GM23338 (cell line): ENCODE measurements around the gene KLC4. TPM values are rescaled to one million over a fixed set of nuclear protein-coding genes. Genes with fewer than 3 reads are reported as not detected.
A peak's percentile ranks its signal among the peaks of the same experiment; 100 is the strongest.

Experiments
- ATAC-seq: fragments of 200-7000 bp; cut with Tn5 transposase; 3 replicates; pipeline ENCODE4 v1.9.1; 2020
- DNase-seq: peaks from one replicate; pipeline ENCODE4 v3.0.0-alpha.2; 2015; ENCODE audit warnings: low spot score
- H2AFZ ChIP-seq: fragments of 200-600 bp; sonication (generic); 2 replicates; pipeline ENCODE4 v1.8.0; 2016; ENCODE audit warnings: antibody characterized with exemption, mild to moderate bottlenecking, moderate library complexity
- H3F3A ChIP-seq: fragments of 200-600 bp; sonication (generic); replicated peaks from 2 replicates; pipeline ENCODE4 v1.8.0; 2017; ENCODE audit warnings: antibody characterized with exemption, mixed run types, low read depth
- H3K27ac ChIP-seq: fragments of 200-600 bp; sonication (generic); 2 replicates; pipeline ENCODE4 v1.6.1; 2016; ENCODE audit warnings: low read depth
- H3K27me3 ChIP-seq: fragments of 200-600 bp; sonication (generic); 2 replicates; pipeline ENCODE4 v1.8.0; 2016; ENCODE audit warnings: mild to moderate bottlenecking, mixed run types, moderate library complexity; ENCODE audit not compliant: insufficient read depth
- H3K36me3 ChIP-seq: fragments of 200-600 bp; sonication (generic); 2 replicates; pipeline ENCODE4 v1.8.0; 2016; ENCODE audit warnings: mild to moderate bottlenecking; ENCODE audit not compliant: insufficient read depth
- H3K4me1 ChIP-seq: fragments of 200-600 bp; sonication (generic); 2 replicates; pipeline ENCODE4 v1.8.0; 2016; ENCODE audit warnings: mild to moderate bottlenecking, moderate library complexity; ENCODE audit not compliant: insufficient read depth
- H3K4me2 ChIP-seq: fragments of 200-600 bp; sonication (generic); 2 replicates; pipeline ENCODE4 v1.7.1; 2017; ENCODE audit warnings: mixed run types
- H3K4me3 ChIP-seq: fragments of 200-600 bp; sonication (generic); 2 replicates; pipeline ENCODE4 v1.6.1; 2016; ENCODE audit warnings: mixed run types
- H3K79me2 ChIP-seq: fragments of 200-600 bp; sonication (generic); replicated peaks from 2 replicates; pipeline ENCODE4 v1.8.0; 2017; ENCODE audit warnings: mild to moderate bottlenecking; ENCODE audit not compliant: insufficient read depth
- H3K9me2 ChIP-seq: fragments of 200-600 bp; sonication (generic); 2 replicates; pipeline ENCODE4 v1.8.0; 2017; ENCODE audit not compliant: insufficient read depth
- H4K20me1 ChIP-seq: fragments of 200-600 bp; sonication (generic); replicated peaks from 2 replicates; pipeline ENCODE4 v1.8.0; 2017; ENCODE audit warnings: mild to moderate bottlenecking; ENCODE audit not compliant: insufficient read depth
- H3K27ac Mint-ChIP-seq: 2 replicates; pipeline ENCODE4 v1.8.0; 2020; ENCODE audit warnings: inconsistent platforms, mild to moderate bottlenecking, moderate library complexity, mixed read lengths
- H3K27me3 Mint-ChIP-seq: 3 replicates; pipeline ENCODE4 v1.8.0; 2022; ENCODE audit warnings: low read depth, mild to moderate bottlenecking, moderate library complexity, mixed read lengths, inconsistent platforms; ENCODE audit not compliant: insufficient read depth, poor library complexity
- H3K36me3 Mint-ChIP-seq: 3 replicates; pipeline ENCODE4 v1.8.0; 2021; ENCODE audit warnings: low read depth, mild to moderate bottlenecking, inconsistent platforms, moderate library complexity, mixed read lengths
- H3K4me1 Mint-ChIP-seq: 3 replicates; pipeline ENCODE4 v1.8.0; 2020; ENCODE audit warnings: mild to moderate bottlenecking, inconsistent platforms, mixed read lengths
- H3K4me3 Mint-ChIP-seq: 3 replicates; pipeline ENCODE4 v1.8.0; 2021; ENCODE audit warnings: moderate library complexity, mild to moderate bottlenecking, inconsistent platforms, mixed read lengths
- H3K9me3 Mint-ChIP-seq: 3 replicates; pipeline ENCODE4 v1.8.0; 2020; ENCODE audit warnings: moderate library complexity, mild to moderate bottlenecking, inconsistent platforms, mixed read lengths
- CREB1 ChIP-seq: fragments of 250-450 bp; sonication (Bioruptor Pico); IDR thresholded peaks from 2 replicates; pipeline ENCODE4 v1.5.0; 2020; ENCODE audit warnings: low read depth, mild to moderate bottlenecking, moderate library complexity
- CTCF ChIP-seq, 2 experiments: fragments of 200-600 bp in 1 of 2; sonication (generic) in 1 of 2; conservative IDR thresholded peaks; 2 replicates each; pipeline versions ENCODE4 v1.5.1 to v1.6.1; 2016 to 2017; ENCODE audit warnings: antibody characterized with exemption in 2 of 2, low read depth in 2 of 2, mild to moderate bottlenecking in 2 of 2, moderate library complexity in 1 of 2
- ETS1 ChIP-seq: IDR thresholded peaks from 2 replicates; pipeline ENCODE4 v1.6.1; 2016; ENCODE audit warnings: antibody characterized with exemption
- EZH2 ChIP-seq: fragments of 200-600 bp; sonication (generic); IDR thresholded peaks from one replicate; pipeline ENCODE4 v1.8.0; 2017; ENCODE audit warnings: antibody characterized with exemption, mild to moderate bottlenecking, low read depth; ENCODE audit not compliant: unreplicated experiment
- EZH2phosphoT487 ChIP-seq: fragments of 200-600 bp; sonication (generic); IDR thresholded peaks from one replicate; pipeline ENCODE4 v1.8.1; 2018; ENCODE audit warnings: antibody characterized with exemption; ENCODE audit not compliant: unreplicated experiment
- NANOG ChIP-seq: IDR thresholded peaks from 2 replicates; pipeline ENCODE4 v1.6.1; 2016; ENCODE audit warnings: antibody characterized with exemption, borderline replicate concordance
- STAT1 ChIP-seq: IDR thresholded peaks from one replicate; pipeline ENCODE4 v1.6.1; 2016; ENCODE audit warnings: antibody characterized with exemption; ENCODE audit not compliant: unreplicated experiment
- ZNF114 ChIP-seq: fragments of 250-450 bp; sonication (Bioruptor Pico); IDR thresholded peaks from 2 replicates; pipeline ENCODE4 v1.5.0; 2020; ENCODE audit warnings: mild to moderate bottlenecking, moderate library complexity
- polyA plus RNA-seq: library from polyadenylated mRNA; unstranded; fragments of >200 nt; fragmentation: Nextera tagmentation; extraction: Ambion mirVana; gene quantifications from 2 replicates; pipeline ENCODE4 v1.2.1, GENCODE V29; 2016
- total RNA-seq: library from RNA; depleted of rRNA; stranded (reverse); fragments of >200 nt; shearing (Covaris generic); gene quantifications from 2 replicates; pipeline ENCODE4 v1.2.3, GENCODE V29; 2014
- TF ChIP-seq, protein P1 (sequence below): IDR thresholded peaks from one replicate; pipeline ENCODE4 v1.6.1; 2018; ENCODE audit warnings: antibody characterized with exemption; ENCODE audit not compliant: unreplicated experiment

Gene KLC4
- total and polyA plus RNA-seq, 2 experiments from 2014 or later, result 14.9 to 17.4 TPM

- TF ChIP-seq, protein P1, sequence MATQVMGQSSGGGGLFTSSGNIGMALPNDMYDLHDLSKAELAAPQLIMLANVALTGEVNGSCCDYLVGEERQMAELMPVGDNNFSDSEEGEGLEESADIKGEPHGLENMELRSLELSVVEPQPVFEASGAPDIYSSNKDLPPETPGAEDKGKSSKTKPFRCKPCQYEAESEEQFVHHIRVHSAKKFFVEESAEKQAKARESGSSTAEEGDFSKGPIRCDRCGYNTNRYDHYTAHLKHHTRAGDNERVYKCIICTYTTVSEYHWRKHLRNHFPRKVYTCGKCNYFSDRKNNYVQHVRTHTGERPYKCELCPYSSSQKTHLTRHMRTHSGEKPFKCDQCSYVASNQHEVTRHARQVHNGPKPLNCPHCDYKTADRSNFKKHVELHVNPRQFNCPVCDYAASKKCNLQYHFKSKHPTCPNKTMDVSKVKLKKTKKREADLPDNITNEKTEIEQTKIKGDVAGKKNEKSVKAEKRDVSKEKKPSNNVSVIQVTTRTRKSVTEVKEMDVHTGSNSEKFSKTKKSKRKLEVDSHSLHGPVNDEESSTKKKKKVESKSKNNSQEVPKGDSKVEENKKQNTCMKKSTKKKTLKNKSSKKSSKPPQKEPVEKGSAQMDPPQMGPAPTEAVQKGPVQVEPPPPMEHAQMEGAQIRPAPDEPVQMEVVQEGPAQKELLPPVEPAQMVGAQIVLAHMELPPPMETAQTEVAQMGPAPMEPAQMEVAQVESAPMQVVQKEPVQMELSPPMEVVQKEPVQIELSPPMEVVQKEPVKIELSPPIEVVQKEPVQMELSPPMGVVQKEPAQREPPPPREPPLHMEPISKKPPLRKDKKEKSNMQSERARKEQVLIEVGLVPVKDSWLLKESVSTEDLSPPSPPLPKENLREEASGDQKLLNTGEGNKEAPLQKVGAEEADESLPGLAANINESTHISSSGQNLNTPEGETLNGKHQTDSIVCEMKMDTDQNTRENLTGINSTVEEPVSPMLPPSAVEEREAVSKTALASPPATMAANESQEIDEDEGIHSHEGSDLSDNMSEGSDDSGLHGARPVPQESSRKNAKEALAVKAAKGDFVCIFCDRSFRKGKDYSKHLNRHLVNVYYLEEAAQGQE, result no peak
- no peak for TF ChIP-seq CTCF (conservative IDR thresholded peaks at IDR 0.05; ENCODE audit: low read depth in 2 of 2)
These were observed 47.1 kb upstream of the KLC4 start (continued) for GRCh38 chr6:43012364-43012763.

- Histone ChIP-seq H3K27me3 (no peaks in the 10 kb centered on the region), H3K27ac (peak overlapping the region; percentile 83; the same call in 1 of the 2 replicates), H4K20me1 (peaks cover 17% of the 10 kb centered on the region), H3F3A (0 out of 2 replicates have a peak, but pooled peaks cover 21% of the 10 kb centered on the region), H3K4me2 (peak overlapping the region; percentile 99), H3K79me2 (peaks cover 45% of the 10 kb centered on the region), H3K4me3 (peak overlapping the region; percentile 82), H3K9me2 (no peaks in the 10 kb centered on the region), H2AFZ (peak overlapping the region; percentile 12; the same call in 1 of the 2 replicates), H3K36me3 (peaks cover 8% of the 10 kb centered on the region; the same call in 1 of the 2 replicates), H3K4me1 (peaks cover 16% of the 10 kb centered on the region)
- Mint-ChIP-seq H3K36me3 (peaks cover 67% of the 10 kb centered on the region), H3K4me1 (peaks cover 30% of the 10 kb centered on the region), H3K9me3 (no peaks in the 10 kb centered on the region), H3K4me3 (peak overlapping the region; percentile 92), H3K27ac (peak overlapping the region; percentile 95), H3K27me3 (peaks cover 23% of the 10 kb centered on the region)
- peak; percentile 37 for ATAC-seq
- DNase-seq, result no peak
- TF ChIP-seq NANOG (no peak), EZH2phosphoT487 (no peak), CTCF (conservative IDR thresholded peaks at IDR 0.05; ENCODE audit: low read depth in 2 of 2) (no peak), EZH2 (no peak), ZNF114 (no peak), ETS1 (no peak), CREB1 (CRISPR knock-in tag) (no peak), STAT1 (no peak)
- TF ChIP-seq, protein P1, result no peak
These were observed 46.2 kb upstream of the KLC4 start for GRCh38 chr6:43013097-43013842.
